Retina (tissue), 1 donor: ENCODE measurements around the gene INTS6.

ENCODE experiments used
- DNase-seq: peaks from one replicate; pipeline ENCODE4 v3.0.0-alpha.2; 2016

The INTS6 gene

DNA sequence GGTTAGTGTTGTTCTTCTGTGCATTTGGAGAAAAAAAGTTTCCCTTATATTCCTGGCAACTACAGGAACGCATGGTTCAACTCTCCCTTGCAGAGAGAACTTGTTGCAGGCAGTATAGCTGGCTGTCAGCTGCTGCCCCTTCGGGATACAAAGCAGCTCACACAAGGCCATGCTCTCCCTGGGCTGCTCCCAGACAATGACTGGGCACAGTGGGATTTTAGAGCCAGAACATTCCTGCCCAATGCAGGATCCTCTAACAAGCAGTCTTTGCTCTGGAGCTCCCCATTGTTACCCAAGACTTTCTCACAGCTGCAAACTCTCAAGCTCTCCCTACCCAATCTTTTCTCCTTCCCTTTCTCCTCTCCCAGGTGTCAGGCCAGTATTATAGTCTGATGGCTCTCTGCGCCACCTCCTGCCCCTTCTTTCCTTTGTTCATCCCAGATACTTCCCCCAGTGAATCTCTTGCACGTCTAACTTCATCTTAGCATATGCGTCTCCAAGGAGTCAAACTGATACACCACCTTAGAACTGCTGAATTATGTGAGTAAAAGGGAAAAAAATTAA, 140.8 kb downstream of the INTS6 start:
- no peak for DNase-seq
